OCI-LY1 (cell line): Measurements from ENCODE around the gene SRMS.
A peak's percentile ranks its signal among the peaks of the same experiment; 100 is the strongest.

ENCODE experiments used
- H2AFZ ChIP-seq: fragments of 200-600 bp; sonication (generic), shearing (Covaris generic); 2 replicates; pipeline ENCODE4 v1.6.0; 2014; ENCODE audit warnings: antibody characterized with exemption, mild to moderate bottlenecking, low read length
- H3F3A ChIP-seq: fragments of 200-600 bp; sonication (generic), shearing (Covaris generic); 2 replicates; pipeline ENCODE4 v1.6.0; 2014; ENCODE audit warnings: mild to moderate bottlenecking, antibody characterized with exemption, low read length, moderate library complexity; ENCODE audit not compliant: insufficient read depth
- H3K27ac ChIP-seq: fragments of 200-600 bp; sonication (generic); 2 replicates; pipeline ENCODE4 v1.5.1; 2014; ENCODE audit warnings: low read length, mixed run types, mild to moderate bottlenecking, low read depth; ENCODE audit not compliant: poor library complexity, severe bottlenecking
- H3K27me3 ChIP-seq: fragments of 200-600 bp; sonication (generic); 2 replicates; pipeline ENCODE4 v1.6.0; 2014; ENCODE audit warnings: antibody characterized with exemption, mild to moderate bottlenecking, low read length, moderate library complexity; ENCODE audit not compliant: insufficient read depth
- H3K36me3 ChIP-seq: fragments of 200-600 bp; sonication (generic); 2 replicates; pipeline ENCODE4 v1.6.1; 2014; ENCODE audit warnings: mild to moderate bottlenecking, antibody characterized with exemption, low read length, moderate library complexity, mixed read lengths; ENCODE audit not compliant: insufficient read depth
- H3K4me1 ChIP-seq: fragments of 200-600 bp; sonication (generic); 2 replicates; pipeline ENCODE4 v1.5.1; 2014; ENCODE audit warnings: mild to moderate bottlenecking, low read length, moderate library complexity; ENCODE audit not compliant: insufficient read depth, severe bottlenecking
- H3K4me2 ChIP-seq: fragments of 200-600 bp; sonication (generic), shearing (Covaris generic); 2 replicates; pipeline ENCODE4 v1.6.1; 2014; ENCODE audit warnings: low read length
- H3K4me3 ChIP-seq: fragments of 200-600 bp; sonication (generic); 2 replicates; pipeline ENCODE4 v1.5.1; 2014; ENCODE audit warnings: low read length, low read depth, mild to moderate bottlenecking, mixed read lengths; ENCODE audit not compliant: poor library complexity, severe bottlenecking
- H3K79me2 ChIP-seq: fragments of 200-600 bp; shearing (Covaris generic); 2 replicates; pipeline ENCODE4 v1.6.1; 2016; ENCODE audit warnings: mixed run types, low read length, mixed read lengths; ENCODE audit not compliant: insufficient read depth
- H3K9ac ChIP-seq: fragments of 200-600 bp; sonication (generic), shearing (Covaris generic); 2 replicates; pipeline ENCODE4 v1.6.1; 2014; ENCODE audit warnings: mild to moderate bottlenecking, low read length, mixed read lengths
- H3K9me2 ChIP-seq: fragments of 200-600 bp; sonication (generic), shearing (Covaris generic); 2 replicates; pipeline ENCODE4 v1.6.1; 2014; ENCODE audit warnings: low read depth, mild to moderate bottlenecking, low read length, mixed read lengths
- H3K9me3 ChIP-seq: fragments of 200-600 bp; shearing (Covaris generic); 2 replicates; pipeline ENCODE4 v1.6.1; 2014; ENCODE audit warnings: low read length, mixed read lengths
- H4K20me1 ChIP-seq: fragments of 200-600 bp; sonication (generic), shearing (Covaris generic); 2 replicates; pipeline ENCODE4 v1.6.0; 2016; ENCODE audit warnings: mild to moderate bottlenecking, low read length; ENCODE audit not compliant: insufficient read depth
- EZH2 ChIP-seq: fragments of 200-600 bp; sonication (generic), shearing (Covaris generic); IDR thresholded peaks from 2 replicates; pipeline ENCODE4 v1.8.0; 2017; ENCODE audit warnings: borderline replicate concordance, mixed run types, mild to moderate bottlenecking, antibody characterized with exemption, low read length, moderate library complexity, mixed read lengths
- TF ChIP-seq, protein P1 (sequence below): fragments of 200-600 bp; sonication (generic), shearing (Covaris generic); IDR thresholded peaks from 2 replicates; pipeline ENCODE4 v1.5.1; 2017; ENCODE audit warnings: mild to moderate bottlenecking, antibody characterized with exemption, low read length, moderate library complexity, mixed read lengths

The SRMS gene

DNA sequence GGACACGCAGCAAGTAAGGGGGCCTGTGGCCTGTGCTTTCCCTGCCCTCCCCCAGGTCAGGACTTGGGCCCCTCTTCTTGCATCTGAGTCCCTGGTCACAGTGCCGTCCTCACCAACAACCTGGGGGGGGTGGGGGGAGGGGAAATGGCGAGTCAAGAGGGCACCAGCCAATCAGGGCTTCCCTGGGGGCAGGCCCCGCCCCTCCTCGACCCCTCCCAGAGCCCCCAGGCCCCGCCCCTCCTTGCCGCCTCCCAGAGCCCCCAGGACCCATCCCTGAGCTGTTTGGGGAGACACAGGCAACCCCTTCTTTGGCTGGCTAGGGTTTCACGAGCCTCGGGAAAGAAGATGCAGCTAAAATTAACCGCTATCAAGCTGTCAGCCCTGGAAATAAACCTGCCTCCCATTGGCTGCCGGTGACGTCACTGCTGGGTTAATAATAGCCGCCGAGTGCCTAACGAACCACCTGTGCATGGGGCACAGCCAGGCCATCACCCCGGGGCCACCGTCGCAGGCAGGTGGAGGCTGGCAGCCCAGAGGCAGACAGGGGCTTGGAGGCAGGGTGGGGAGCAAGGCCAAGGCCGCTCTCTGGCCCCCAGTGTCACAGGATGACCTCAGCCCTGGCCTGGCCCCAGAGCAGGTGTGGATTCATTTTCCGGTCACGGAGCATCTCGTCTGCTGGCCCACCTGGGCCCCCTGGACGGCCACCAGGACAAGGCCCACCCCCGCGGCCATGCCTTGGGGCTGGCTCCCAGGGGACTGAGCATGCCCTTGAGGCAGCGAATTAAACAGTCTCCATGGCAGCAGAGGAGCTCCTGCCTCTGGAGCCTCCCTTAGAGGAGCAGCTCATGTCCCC lies 45.5 kb downstream of the SRMS start:
- H2AFZ ChIP-seq, result no peak overlapping the region
- no peaks in the 10 kb centered on the region for H3K79me2 ChIP-seq
- H3K27me3 ChIP-seq, result peaks cover 22% of the 10 kb centered on the region; the same call in 1 of the 2 replicates
- no peaks in the 10 kb centered on the region; the same call in 1 of the 2 replicates for H3K36me3 ChIP-seq
- H3K9me2 ChIP-seq, result no peaks in the 10 kb centered on the region
- H3K4me2 ChIP-seq, result peak overlapping the region; percentile 28
- no peaks in the 10 kb centered on the region for H3F3A ChIP-seq
- peak overlapping the region; percentile 26 for H3K4me3 ChIP-seq
- TF ChIP-seq, protein P1, sequence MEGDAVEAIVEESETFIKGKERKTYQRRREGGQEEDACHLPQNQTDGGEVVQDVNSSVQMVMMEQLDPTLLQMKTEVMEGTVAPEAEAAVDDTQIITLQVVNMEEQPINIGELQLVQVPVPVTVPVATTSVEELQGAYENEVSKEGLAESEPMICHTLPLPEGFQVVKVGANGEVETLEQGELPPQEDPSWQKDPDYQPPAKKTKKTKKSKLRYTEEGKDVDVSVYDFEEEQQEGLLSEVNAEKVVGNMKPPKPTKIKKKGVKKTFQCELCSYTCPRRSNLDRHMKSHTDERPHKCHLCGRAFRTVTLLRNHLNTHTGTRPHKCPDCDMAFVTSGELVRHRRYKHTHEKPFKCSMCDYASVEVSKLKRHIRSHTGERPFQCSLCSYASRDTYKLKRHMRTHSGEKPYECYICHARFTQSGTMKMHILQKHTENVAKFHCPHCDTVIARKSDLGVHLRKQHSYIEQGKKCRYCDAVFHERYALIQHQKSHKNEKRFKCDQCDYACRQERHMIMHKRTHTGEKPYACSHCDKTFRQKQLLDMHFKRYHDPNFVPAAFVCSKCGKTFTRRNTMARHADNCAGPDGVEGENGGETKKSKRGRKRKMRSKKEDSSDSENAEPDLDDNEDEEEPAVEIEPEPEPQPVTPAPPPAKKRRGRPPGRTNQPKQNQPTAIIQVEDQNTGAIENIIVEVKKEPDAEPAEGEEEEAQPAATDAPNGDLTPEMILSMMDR, result no peak
- no peaks in the 10 kb centered on the region for H4K20me1 ChIP-seq
- H3K9me3 ChIP-seq, result 0 out of 2 replicates have a peak, but pooled peaks cover 6% of the 10 kb centered on the region
- H3K4me1 ChIP-seq, result peaks cover 9% of the 10 kb centered on the region
- no peak overlapping the region for H3K27ac ChIP-seq
- H3K9ac ChIP-seq, result no peak overlapping the region

GRCh38 chr20:63500902-63501817 lies 46.4 kb downstream of the SRMS start:
- Histone ChIP-seq H3K4me1 (peaks cover 9% of the 10 kb centered on the region), H3K27ac (no peak overlapping the region), H3K79me2 (no peaks in the 10 kb centered on the region), H3K9ac (no peak overlapping the region), H3K9me2 (no peaks in the 10 kb centered on the region), H4K20me1 (no peaks in the 10 kb centered on the region), H3K4me2 (no peak overlapping the region; the same call in 1 of the 2 replicates), H2AFZ (no peak overlapping the region), H3F3A (no peaks in the 10 kb centered on the region), H3K36me3 (no peaks in the 10 kb centered on the region; the same call in 1 of the 2 replicates), H3K27me3 (peaks cover 16% of the 10 kb centered on the region; the same call in 1 of the 2 replicates), H3K9me3 (0 out of 2 replicates have a peak, but pooled peaks cover 6% of the 10 kb centered on the region), H3K4me3 (no peak overlapping the region)
- no peak for TF ChIP-seq EZH2
- TF ChIP-seq, protein P1, result no peak

GRCh38 chr20:63500151-63500901 lies 47.2 kb downstream of the SRMS start:
- H3K4me3 ChIP-seq, result no peak overlapping the region
- H3K79me2 ChIP-seq, result no peaks in the 10 kb centered on the region
- peaks cover 9% of the 10 kb centered on the region for H3K4me1 ChIP-seq
- no peaks in the 10 kb centered on the region for H4K20me1 ChIP-seq
- no peak overlapping the region for H3K9ac ChIP-seq
- H3K36me3 ChIP-seq, result no peaks in the 10 kb centered on the region; the same call in 1 of the 2 replicates
- no peak overlapping the region for H3K27ac ChIP-seq
- H3K27me3 ChIP-seq, result peaks cover 12% of the 10 kb centered on the region
- H3K4me2 ChIP-seq, result no peak overlapping the region
- H2AFZ ChIP-seq, result no peak overlapping the region
- no peaks in the 10 kb centered on the region for H3K9me2 ChIP-seq
- H3K9me3 ChIP-seq, result 0 out of 2 replicates have a peak, but pooled peaks cover 6% of the 10 kb centered on the region
- TF ChIP-seq, protein P1, result no peak
- no peak for TF ChIP-seq EZH2
- H3F3A ChIP-seq, result no peaks in the 10 kb centered on the region
